Measurements from ENCODE around the gene MALRD1. TPM values are rescaled to one million over a fixed set of nuclear protein-coding genes. Genes with fewer than 3 reads are reported as not detected.

MALRD1 gene
- total RNA-seq, 1 experiment from 2014 or later, result not detected

GRCh38 chr10:19178675-19179074 lies 130.1 kb downstream of the MALRD1 start:
- no peaks in the 10 kb centered on the region for H3K27me3 ChIP-seq (ENCODE audit: control insufficient read depth, insufficient read depth, low read length)
- ATAC-seq (no peak), DNase-seq (ENCODE audit: low read depth, low spot score) (no peak)
- TF ChIP-seq TCF7L2 (IDR thresholded peaks at IDR 0.05; ENCODE audit: low read depth, low read length) (no peak), POLR2AphosphoS5 (IDR thresholded peaks at IDR 0.05; ENCODE audit: low read depth, low read length) (no peak), SIN3A (IDR thresholded peaks at IDR 0.05; ENCODE audit: borderline replicate concordance, insufficient read depth, low read depth, low read length) (no peak), REST (IDR thresholded peaks at IDR 0.05; ENCODE audit: insufficient read depth in 1 of 2, low read depth in 2 of 2, low read length in 1 of 2) (no peak), CTCF (IDR thresholded peaks at IDR 0.05) (no peak)
- CTCF ChIA-PET, result no interaction called here
- H3K36me3 ChIP-seq (ENCODE audit: control insufficient read depth, insufficient read depth, low read length), result no peaks in the 10 kb centered on the region
- no peaks in the 10 kb centered on the region for H3K4me1 ChIP-seq (ENCODE audit: control insufficient read depth, insufficient read depth, low read length)
- H3K9me3 ChIP-seq (ENCODE audit: control insufficient read depth, insufficient read depth, low read depth, low read length), result no peaks in the 10 kb centered on the region
- in situ Hi-C loops (cut with HindIII; ENCODE audit: low pct_unique_long_range_greater_than_20kb, low sequenced_read_pairs) (no loop called here), intact Hi-C loops (cut with micrococcal nuclease; ENCODE audit: unreplicated experiment) (no loop called here)
- no TSS peak for BruUV-seq (replicated peaks)
- H3K4me3 ChIP-seq (ENCODE audit: low read depth in 2 of 2, low read length in 2 of 2), result no peak overlapping the region
- no peak overlapping the region for H3K27ac ChIP-seq (ENCODE audit: low read length)
- POLR2A ChIA-PET, result no interaction called here

- Histone ChIP-seq H3K4me3 (ENCODE audit: low read depth in 2 of 2, low read length in 2 of 2) (no peak overlapping the region), H3K4me1 (ENCODE audit: control insufficient read depth, insufficient read depth, low read length) (no peaks in the 10 kb centered on the region), H3K36me3 (ENCODE audit: control insufficient read depth, insufficient read depth, low read length) (no peaks in the 10 kb centered on the region), H3K27me3 (ENCODE audit: control insufficient read depth, insufficient read depth, low read length) (no peaks in the 10 kb centered on the region), H3K27ac (ENCODE audit: low read length) (no peak overlapping the region), H3K9me3 (ENCODE audit: control insufficient read depth, insufficient read depth, low read depth, low read length) (no peaks in the 10 kb centered on the region)
- ATAC-seq, result no peak
- in situ Hi-C loops (cut with HindIII; ENCODE audit: low pct_unique_long_range_greater_than_20kb, low sequenced_read_pairs), result no loop called here
- CTCF ChIA-PET, result no interaction called here
- POLR2A ChIA-PET, result no interaction called here
- DNase-seq (ENCODE audit: low read depth, low spot score), result no peak
- no TSS peak for BruUV-seq (replicated peaks)
- intact Hi-C loops (cut with micrococcal nuclease; ENCODE audit: unreplicated experiment), result no loop called here
- TF ChIP-seq SIN3A (IDR thresholded peaks at IDR 0.05; ENCODE audit: borderline replicate concordance, insufficient read depth, low read depth, low read length), result no peak
- no peak for TF ChIP-seq REST (IDR thresholded peaks at IDR 0.05; ENCODE audit: insufficient read depth in 1 of 2, low read depth in 2 of 2, low read length in 1 of 2)
- TF ChIP-seq TCF7L2 (IDR thresholded peaks at IDR 0.05; ENCODE audit: low read depth, low read length), result no peak
Observed at GRCh38 chr10:19184891-19185290, 136.3 kb downstream of the MALRD1 start.

Measured in Panc1 (cell line).